Gastroesophageal sphincter (tissue), 3 donors: Measurements from ENCODE around the gene CBLN2.

Source experiments
- POLR2A ChIP-seq, 2 donors: fragments of 450-650 bp; IDR thresholded peaks; one replicate each; pipeline ENCODE4 v1.6.1; 2017; ENCODE audit warnings: antibody characterized with exemption in 2 of 2, mild to moderate bottlenecking in 2 of 2, moderate library complexity in 1 of 2
- TF ChIP-seq, protein P1 (sequence below), 4 experiments: fragments of 200-600 bp in 2 of 4; fragments of 450-650 bp in 2 of 4; sonication (generic) in 1 of 4; IDR thresholded peaks; one replicate each; pipeline ENCODE4 v1.5.1; 2017 to 2019; ENCODE audit warnings: antibody characterized with exemption in 4 of 4, mild to moderate bottlenecking in 2 of 4, moderate library complexity in 2 of 4

DNA sequence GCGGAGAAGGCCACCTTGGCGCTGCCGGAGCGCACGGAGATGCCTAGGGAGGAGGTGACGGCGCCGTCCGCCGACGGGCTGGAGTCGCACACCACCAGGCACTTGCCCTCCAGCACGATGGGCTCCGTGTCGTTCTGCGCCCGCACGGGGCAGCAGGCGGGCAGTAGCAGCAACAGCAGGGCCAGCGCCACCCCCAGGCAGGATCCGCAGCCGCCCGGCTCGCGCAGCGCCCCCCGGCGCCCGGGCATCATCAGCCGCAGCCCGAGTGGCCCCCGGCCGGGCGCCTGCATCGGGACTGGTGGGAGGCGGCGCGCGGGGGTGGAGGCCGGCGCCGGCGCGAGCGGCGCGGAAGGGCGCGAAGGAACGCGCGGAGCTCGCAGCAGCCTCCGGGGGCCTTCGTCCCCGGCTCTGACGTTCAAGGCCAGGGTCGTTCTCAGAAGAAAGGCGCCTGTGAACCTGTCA lies 2.2 kb downstream of the CBLN2 start:
- TF ChIP-seq POLR2A (IDR thresholded peaks at IDR 0.05), result no peak
- TF ChIP-seq, protein P1, sequence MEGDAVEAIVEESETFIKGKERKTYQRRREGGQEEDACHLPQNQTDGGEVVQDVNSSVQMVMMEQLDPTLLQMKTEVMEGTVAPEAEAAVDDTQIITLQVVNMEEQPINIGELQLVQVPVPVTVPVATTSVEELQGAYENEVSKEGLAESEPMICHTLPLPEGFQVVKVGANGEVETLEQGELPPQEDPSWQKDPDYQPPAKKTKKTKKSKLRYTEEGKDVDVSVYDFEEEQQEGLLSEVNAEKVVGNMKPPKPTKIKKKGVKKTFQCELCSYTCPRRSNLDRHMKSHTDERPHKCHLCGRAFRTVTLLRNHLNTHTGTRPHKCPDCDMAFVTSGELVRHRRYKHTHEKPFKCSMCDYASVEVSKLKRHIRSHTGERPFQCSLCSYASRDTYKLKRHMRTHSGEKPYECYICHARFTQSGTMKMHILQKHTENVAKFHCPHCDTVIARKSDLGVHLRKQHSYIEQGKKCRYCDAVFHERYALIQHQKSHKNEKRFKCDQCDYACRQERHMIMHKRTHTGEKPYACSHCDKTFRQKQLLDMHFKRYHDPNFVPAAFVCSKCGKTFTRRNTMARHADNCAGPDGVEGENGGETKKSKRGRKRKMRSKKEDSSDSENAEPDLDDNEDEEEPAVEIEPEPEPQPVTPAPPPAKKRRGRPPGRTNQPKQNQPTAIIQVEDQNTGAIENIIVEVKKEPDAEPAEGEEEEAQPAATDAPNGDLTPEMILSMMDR (IDR thresholded peaks at IDR 0.05), result no peak
